Naive thymus-derived CD8-positive, alpha-beta T cell (primary cell): ENCODE data around the gene RRP9. TPM values are rescaled to one million over a fixed set of nuclear protein-coding genes. Genes with fewer than 3 reads are reported as not detected.
A peak's percentile ranks its signal among the peaks of the same experiment; 100 is the strongest.

Experiments used
- ATAC-seq, 2 donors: fragments of 150-1000 bp; cut with Tn5 transposase in 1 of 2; sonication (Bioruptor Pico), chemical (Tn5 transposase) in 1 of 2; 1 replicate in 1 of 2; 2 replicates in 1 of 2; pipeline ENCODE4 v1.10.0; 2021; ENCODE audit warnings: mild to moderate bottlenecking in 2 of 2, moderate library complexity in 2 of 2
- POLR2A ChIA-PET: fragments of 350-600 bp; sonication (Branson Sonifier 250); formaldehyde crosslinking; loops from one replicate; lab custom pipeline; 2021; ENCODE audit warnings: antibody characterized with exemption; lab: Charles Lee
- DNase-seq, 10 donors: peaks; one replicate each; pipeline versions ENCODE4 v3.0.0 to v3.0.0-alpha.2; 2020 to 2022
- H3K27ac Mint-ChIP-seq, 10 donors: one replicate each; pipeline ENCODE4 v1.8.0; 2020 to 2022; ENCODE audit warnings: mild to moderate bottlenecking in 10 of 10, mixed read lengths in 10 of 10, moderate library complexity in 4 of 10, inconsistent platforms in 1 of 10
- H3K27me3 Mint-ChIP-seq, 5 donors: one replicate each; pipeline ENCODE4 v1.8.0; 2021 to 2022; ENCODE audit warnings: mixed read lengths in 5 of 5
- H3K36me3 Mint-ChIP-seq, 3 donors: one replicate each; pipeline ENCODE4 v1.8.0; 2020 to 2022; ENCODE audit warnings: mixed read lengths in 3 of 3, mild to moderate bottlenecking in 2 of 3, inconsistent platforms in 1 of 3
- H3K4me1 Mint-ChIP-seq, 4 donors: one replicate each; pipeline ENCODE4 v1.8.0; 2021 to 2022; ENCODE audit warnings: mixed read lengths in 4 of 4
- H3K4me3 Mint-ChIP-seq, 10 donors: one replicate each; pipeline ENCODE4 v1.8.0; 2020 to 2022; ENCODE audit warnings: mild to moderate bottlenecking in 10 of 10, mixed read lengths in 10 of 10, moderate library complexity in 6 of 10, inconsistent platforms in 1 of 10
- H3K9me3 Mint-ChIP-seq, 9 donors: one replicate each; pipeline ENCODE4 v1.8.0; 2020 to 2022; ENCODE audit warnings: mixed read lengths in 9 of 9, mild to moderate bottlenecking in 3 of 9, inconsistent platforms in 1 of 9, moderate library complexity in 1 of 9
- polyA plus RNA-seq, 3 donors: library from polyadenylated mRNA; unstranded; fragments of 300-500 nt; fragmentation: Illumina TruSeq; gene quantifications; one replicate each; pipeline ENCODE4 v1.2.3, GENCODE V29; 2021
- total RNA-seq, 8 experiments: library from RNA in 2 of 8; stranded (reverse) in 2 of 8; gene quantifications; one replicate each; pipeline ENCODE4 v1.2.3 and lab custom pipeline; 2021 to 2026

The RRP9 gene
- total and polyA plus RNA-seq, 5 experiments from 2014 or later, result 15.9 to 29.6 (median 18.1) TPM

DNA sequence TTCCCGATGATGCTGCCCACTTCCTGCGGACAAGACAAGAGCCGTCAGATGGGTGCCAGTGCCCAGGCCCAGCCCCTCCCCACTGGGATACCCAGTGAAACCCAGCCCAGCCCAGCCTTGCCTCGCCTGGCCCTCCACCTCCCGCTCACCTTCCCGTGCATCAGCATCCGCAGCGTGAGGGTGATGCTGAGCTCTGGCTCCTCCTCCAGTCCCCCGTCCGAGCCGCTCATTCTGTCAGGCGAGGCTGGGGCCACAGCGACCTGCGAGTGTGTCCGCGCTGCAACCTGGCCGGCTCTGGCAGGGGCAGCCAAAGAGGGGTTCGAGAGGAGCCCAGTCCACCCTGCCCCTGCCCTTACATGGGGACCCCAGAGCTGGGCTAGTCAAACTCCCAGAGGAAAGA is 19.3 kb upstream of the RRP9 start:
- Mint-ChIP-seq H3K27ac (peak overlapping the region in 1 of 10 donors; percentile 15), H3K4me1 (peaks cover 5 to 20% (median 10%) of the 10 kb centered on the region in 4 donors), H3K27me3 (peaks cover 0 to 8% (median 2%) of the 10 kb centered on the region in 5 donors), H3K9me3 (no peaks in the 10 kb centered on the region), H3K4me3 (no peak overlapping the region), H3K36me3 (peaks cover 0 to 4% (median 4%) of the 10 kb centered on the region in 3 donors)
- peak in 1 of 10 donors; percentile 57 for DNase-seq
- POLR2A ChIA-PET, result no interaction called here
- no peak for ATAC-seq

GRCh38 chr3:51960386-51960785 is 18.7 kb upstream of the RRP9 start:
- POLR2A ChIA-PET, result no interaction called here
- peaks cover 4 to 16% (median 6%) of the 10 kb centered on the region in 4 donors for H3K4me1 Mint-ChIP-seq
- H3K36me3 Mint-ChIP-seq, result peaks cover 0 to 4% (median 4%) of the 10 kb centered on the region in 3 donors
- ATAC-seq, result no peak
- no peak overlapping the region for H3K4me3 Mint-ChIP-seq
- no peak overlapping the region for H3K27ac Mint-ChIP-seq
- no peak for DNase-seq
- peaks cover 0 to 8% (median 2%) of the 10 kb centered on the region in 5 donors for H3K27me3 Mint-ChIP-seq
- no peaks in the 10 kb centered on the region for H3K9me3 Mint-ChIP-seq

DNA sequence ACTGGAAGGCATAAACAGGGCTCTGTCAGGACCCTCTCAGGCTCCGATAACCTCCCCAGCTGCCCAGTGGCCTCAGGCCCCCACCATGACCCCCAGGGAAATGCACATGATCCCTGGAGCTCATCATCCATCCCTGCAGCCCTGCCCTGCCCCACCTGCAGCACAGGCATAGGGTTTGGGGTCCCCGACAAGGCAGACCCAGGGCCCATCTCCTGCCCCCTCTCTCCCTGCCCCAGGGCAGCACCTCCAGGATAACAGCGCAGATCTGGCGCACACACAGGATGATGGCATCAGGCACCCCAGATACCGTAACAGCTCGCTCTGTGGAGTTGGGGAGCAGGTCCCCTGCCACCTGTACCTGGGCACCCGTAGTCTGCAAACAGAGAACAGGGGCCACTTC is 17.9 kb upstream of the RRP9 start:
- Mint-ChIP-seq H3K9me3 (no peaks in the 10 kb centered on the region), H3K4me3 (no peak overlapping the region), H3K36me3 (peaks cover 0 to 4% (median 4%) of the 10 kb centered on the region in 3 donors), H3K27me3 (peaks cover 0 to 16% (median 4%) of the 10 kb centered on the region in 5 donors), H3K4me1 (peaks cover 0 to 9% (median 5%) of the 10 kb centered on the region in 4 donors), H3K27ac (no peak overlapping the region)
- ATAC-seq (no peak), DNase-seq (peak in 1 of 10 donors; percentile 45)
- POLR2A ChIA-PET, result interaction anchor here (0.5 kb wide), 1 partner anchor 36 kb away, joined by 3 read pairs; the partner anchor contains the start of gene RPL29

DNA sequence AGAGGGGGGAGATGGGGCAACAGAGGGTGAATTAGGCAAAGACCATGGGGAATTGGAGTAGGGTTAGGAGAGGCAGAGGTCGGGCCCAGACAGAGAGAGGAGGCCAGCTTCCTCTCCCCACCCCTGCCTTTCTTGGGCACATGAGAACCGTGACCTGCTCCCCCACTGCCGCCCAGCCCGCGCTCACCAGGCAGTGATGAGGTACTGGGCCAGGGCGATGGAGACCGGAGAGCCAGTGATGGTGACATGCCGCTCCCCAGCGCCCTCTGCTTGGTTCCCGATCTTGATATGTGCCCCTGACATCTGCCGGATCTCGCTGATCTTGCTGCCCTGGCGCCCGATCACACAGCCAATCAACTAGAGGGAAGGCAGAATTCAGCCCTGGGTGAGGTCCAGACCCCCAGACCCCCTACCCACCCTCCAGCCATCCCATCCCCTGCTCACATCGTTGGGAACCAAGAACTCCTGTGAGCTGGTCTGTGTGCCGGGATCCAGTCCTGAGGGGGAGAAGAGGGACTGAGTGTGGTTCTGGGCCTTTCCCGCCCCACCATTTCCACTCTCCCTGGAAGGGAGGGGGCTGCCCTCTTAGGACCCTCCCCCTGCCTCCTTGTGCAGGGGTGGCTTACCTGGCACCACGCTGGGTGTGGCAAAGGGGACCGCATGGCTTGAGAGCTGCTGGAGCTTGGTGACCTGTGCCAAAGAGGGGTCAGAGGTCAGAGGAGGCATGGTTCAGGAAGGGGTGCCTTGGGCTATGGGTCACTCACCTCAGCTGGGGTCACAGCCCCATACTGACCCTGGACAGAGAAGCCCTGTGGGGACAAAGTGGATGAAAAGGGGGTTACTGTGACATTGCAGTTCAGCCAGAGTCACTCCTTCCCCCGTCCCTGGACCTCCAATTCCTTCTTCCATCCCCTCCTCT is 17.2 kb upstream of the RRP9 start:
- Mint-ChIP-seq H3K36me3 (peaks cover 0 to 4% (median 4%) of the 10 kb centered on the region in 3 donors), H3K4me1 (peaks cover 0 to 12% (median 8%) of the 10 kb centered on the region in 4 donors), H3K9me3 (no peaks in the 10 kb centered on the region), H3K27me3 (peaks cover 2 to 24% (median 8%) of the 10 kb centered on the region in 5 donors), H3K27ac (peak overlapping the region in 2 of 10 donors; percentile 7 to 85), H3K4me3 (peak overlapping the region in 1 of 10 donors; percentile 51)
- ATAC-seq (no peak), DNase-seq (peak in 1 of 10 donors; percentile 52)
- POLR2A ChIA-PET, result interaction anchor here (0.8 to 1.4 kb wide), 2 partner anchors 15 to 16 kb away, joined by 3 to 5 read pairs; partner anchors contain the start of genes ABHD14A and ABHD14B

GRCh38 chr3:51957520-51958205 is 16.0 kb upstream of the RRP9 start:
- peaks cover 0 to 12% (median 9%) of the 10 kb centered on the region in 4 donors for H3K4me1 Mint-ChIP-seq
- POLR2A ChIA-PET, result interaction anchor here (0.7 to 1.4 kb wide), 4 partner anchors 10 to 18 kb away, joined by 3 to 5 read pairs (median 3); partner anchors contain the start of genes ABHD14A, ABHD14B and PCBP4
- H3K4me3 Mint-ChIP-seq, result no peak overlapping the region
- H3K27ac Mint-ChIP-seq, result peak overlapping the region in 1 of 10 donors; percentile 72
- no peaks in the 10 kb centered on the region for H3K9me3 Mint-ChIP-seq
- peaks cover 7 to 27% (median 17%) of the 10 kb centered on the region in 5 donors for H3K27me3 Mint-ChIP-seq
- ATAC-seq, result no peak
- no peak for DNase-seq
- peaks cover 0 to 4% (median 4%) of the 10 kb centered on the region in 3 donors for H3K36me3 Mint-ChIP-seq

DNA sequence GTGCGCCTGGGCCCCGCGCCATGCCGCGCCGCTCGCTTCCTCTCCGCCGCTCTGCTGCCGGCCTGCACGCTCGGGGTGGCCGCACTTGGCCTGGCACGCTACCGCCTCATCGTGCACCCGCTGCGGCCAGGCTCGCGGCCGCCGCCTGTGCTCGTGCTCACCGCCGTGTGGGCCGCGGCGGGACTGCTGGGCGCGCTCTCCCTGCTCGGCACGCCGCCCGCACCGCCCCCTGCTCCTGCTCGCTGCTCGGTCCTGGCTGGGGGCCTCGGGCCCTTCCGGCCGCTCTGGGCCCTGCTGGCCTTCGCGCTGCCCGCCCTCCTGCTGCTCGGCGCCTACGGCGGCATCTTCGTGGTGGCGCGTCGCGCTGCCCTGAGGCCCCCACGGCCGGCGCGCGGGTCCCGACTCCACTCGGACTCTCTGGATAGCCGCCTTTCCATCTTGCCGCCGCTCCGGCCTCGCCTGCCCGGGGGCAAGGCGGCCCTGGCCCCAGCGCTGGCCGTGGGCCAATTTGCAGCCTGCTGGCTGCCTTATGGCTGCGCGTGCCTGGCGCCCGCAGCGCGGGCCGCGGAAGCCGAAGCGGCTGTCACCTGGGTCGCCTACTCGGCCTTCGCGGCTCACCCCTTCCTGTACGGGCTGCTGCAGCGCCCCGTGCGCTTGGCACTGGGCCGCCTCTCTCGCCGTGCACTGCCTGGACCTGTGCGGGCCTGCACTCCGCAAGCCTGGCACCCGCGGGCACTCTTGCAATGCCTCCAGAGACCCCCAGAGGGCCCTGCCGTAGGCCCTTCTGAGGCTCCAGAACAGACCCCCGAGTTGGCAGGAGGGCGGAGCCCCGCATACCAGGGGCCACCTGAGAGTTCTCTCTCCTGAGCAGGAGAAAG is 14.4 kb upstream of the RRP9 start:
- ATAC-seq, result peak; percentile 84 to 89
- peaks cover 0 to 12% (median 10%) of the 10 kb centered on the region in 4 donors for H3K4me1 Mint-ChIP-seq
- H3K4me3 Mint-ChIP-seq, result peak overlapping the region; percentile 48 to 76 (median 62)
- POLR2A ChIA-PET, result interaction anchor here (0.7 kb wide), 1 partner anchor 19 kb away, joined by 4 read pairs; the partner anchor contains the start of gene ABHD14A
- H3K36me3 Mint-ChIP-seq, result peaks cover 0 to 4% (median 4%) of the 10 kb centered on the region in 3 donors
- H3K27me3 Mint-ChIP-seq, result peaks cover 8 to 28% (median 20%) of the 10 kb centered on the region in 5 donors
- H3K27ac Mint-ChIP-seq, result no peak overlapping the region
- H3K9me3 Mint-ChIP-seq, result no peaks in the 10 kb centered on the region
- DNase-seq, result peak; percentile 24 to 73 (median 48)

GRCh38 chr3:51955175-51955892 is 13.6 kb upstream of the RRP9 start, which contains the start of gene GPR62:
Gene GPR62, plus strand, starts transcription at chr3:51955381. Its CDS starts 272 bp downstream, at chr3:51955653.
- DNase-seq, result peak in 1 of 10 donors; percentile 53
- Mint-ChIP-seq H3K36me3 (peaks cover 0 to 4% (median 2%) of the 10 kb centered on the region in 3 donors), H3K9me3 (no peaks in the 10 kb centered on the region), H3K27me3 (peaks cover 8 to 28% (median 20%) of the 10 kb centered on the region in 5 donors), H3K4me1 (peaks cover 0 to 12% (median 10%) of the 10 kb centered on the region in 4 donors), H3K27ac (no peak within 1 kb of the TSS), H3K4me3 (peak within 1 kb of the TSS; percentile 17 to 75 (median 58))
- POLR2A ChIA-PET, result interaction anchor here (0.7 kb wide), 1 partner anchor 20 kb away, joined by 4 read pairs; the partner anchor contains the start of gene ABHD14A
- ATAC-seq, result peak; percentile 29 to 33

- H3K4me3 Mint-ChIP-seq, result peak overlapping the region in 1 of 10 donors; percentile 51
- POLR2A ChIA-PET, result no interaction called here
These were observed 13.0 kb upstream of the RRP9 start for GRCh38 chr3:51954713-51955112.

DNA sequence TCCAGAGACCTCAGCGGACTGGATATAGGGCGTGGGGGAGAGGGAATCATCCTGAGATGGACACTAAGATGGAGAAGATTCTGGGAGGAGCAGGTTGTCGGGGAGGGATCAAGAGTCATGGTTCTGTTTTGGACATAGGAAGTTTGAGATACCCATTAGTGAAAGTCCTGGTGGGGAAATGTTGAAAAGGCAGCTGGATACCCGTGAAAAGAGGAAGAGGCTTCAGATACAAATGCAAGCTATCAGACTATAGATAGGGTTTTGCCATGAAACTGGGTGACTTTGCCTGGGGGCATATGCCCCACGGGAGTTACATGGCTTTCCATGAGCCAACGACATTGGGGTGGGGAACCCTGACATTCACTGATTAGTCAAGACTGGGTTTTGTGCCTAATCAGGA is 12.4 kb upstream of the RRP9 start:
- Mint-ChIP-seq H3K36me3 (peaks cover 0 to 4% (median 2%) of the 10 kb centered on the region in 3 donors), H3K9me3 (no peaks in the 10 kb centered on the region), H3K4me1 (peaks cover 0 to 12% (median 10%) of the 10 kb centered on the region in 4 donors), H3K27ac (no peak overlapping the region), H3K4me3 (peak overlapping the region in 6 of 10 donors; percentile 22 to 56 (median 37)), H3K27me3 (peaks cover 8 to 28% (median 20%) of the 10 kb centered on the region in 5 donors)
- POLR2A ChIA-PET, result interaction anchor here (1.6 kb wide), 1 partner anchor 26 kb away, joined by 5 read pairs; no protein-coding TSS in a partner anchor
- ATAC-seq, result no peak
- no peak for DNase-seq

More at GRCh38 chr3:51954713-51955112, 13.0 kb upstream of the RRP9 start:
- Mint-ChIP-seq H3K4me1 (peaks cover 0 to 12% (median 10%) of the 10 kb centered on the region in 4 donors), H3K36me3 (peaks cover 0 to 4% (median 2%) of the 10 kb centered on the region in 3 donors), H3K27ac (no peak overlapping the region), H3K27me3 (peaks cover 8 to 28% (median 20%) of the 10 kb centered on the region in 5 donors), H3K9me3 (no peaks in the 10 kb centered on the region)
- DNase-seq, result no peak
- ATAC-seq, result no peak

- H3K9me3 Mint-ChIP-seq, result no peaks in the 10 kb centered on the region
- H3K27me3 Mint-ChIP-seq, result peaks cover 8 to 28% (median 19%) of the 10 kb centered on the region in 5 donors
- H3K4me1 Mint-ChIP-seq, result peaks cover 0 to 12% (median 10%) of the 10 kb centered on the region in 4 donors
- DNase-seq, result no peak
- peak overlapping the region in 2 of 10 donors; percentile 22 to 37 for H3K27ac Mint-ChIP-seq
- peaks cover 0 to 3% (median 2%) of the 10 kb centered on the region in 3 donors for H3K36me3 Mint-ChIP-seq
- ATAC-seq, result no peak
- POLR2A ChIA-PET, result interaction anchor here (1.6 kb wide), 1 partner anchor 27 kb away, joined by 5 read pairs; no protein-coding TSS in a partner anchor
- H3K4me3 Mint-ChIP-seq, result peak overlapping the region in 2 of 10 donors; percentile 22 to 55
These were observed 11.7 kb upstream of the RRP9 start for GRCh38 chr3:51953445-51953844.
